GM23338 (cell line): ENCODE data around the gene NKAIN2. TPM values are rescaled to one million over a fixed set of nuclear protein-coding genes. Genes with fewer than 3 reads are reported as not detected.

Experiments used
- ATAC-seq: fragments of 200-7000 bp; cut with Tn5 transposase; 3 replicates; pipeline ENCODE4 v1.9.1; 2020
- DNase-seq: peaks from one replicate; pipeline ENCODE4 v3.0.0-alpha.2; 2015; ENCODE audit warnings: low spot score
- H2AFZ ChIP-seq: fragments of 200-600 bp; sonication (generic); 2 replicates; pipeline ENCODE4 v1.8.0; 2016; ENCODE audit warnings: antibody characterized with exemption, mild to moderate bottlenecking, moderate library complexity
- H3F3A ChIP-seq: fragments of 200-600 bp; sonication (generic); replicated peaks from 2 replicates; pipeline ENCODE4 v1.8.0; 2017; ENCODE audit warnings: antibody characterized with exemption, mixed run types, low read depth
- H3K27ac ChIP-seq: fragments of 200-600 bp; sonication (generic); 2 replicates; pipeline ENCODE4 v1.6.1; 2016; ENCODE audit warnings: low read depth
- H3K27me3 ChIP-seq: fragments of 200-600 bp; sonication (generic); 2 replicates; pipeline ENCODE4 v1.8.0; 2016; ENCODE audit warnings: mild to moderate bottlenecking, mixed run types, moderate library complexity; ENCODE audit not compliant: insufficient read depth
- H3K36me3 ChIP-seq: fragments of 200-600 bp; sonication (generic); 2 replicates; pipeline ENCODE4 v1.8.0; 2016; ENCODE audit warnings: mild to moderate bottlenecking; ENCODE audit not compliant: insufficient read depth
- H3K4me1 ChIP-seq: fragments of 200-600 bp; sonication (generic); 2 replicates; pipeline ENCODE4 v1.8.0; 2016; ENCODE audit warnings: mild to moderate bottlenecking, moderate library complexity; ENCODE audit not compliant: insufficient read depth
- H3K4me2 ChIP-seq: fragments of 200-600 bp; sonication (generic); 2 replicates; pipeline ENCODE4 v1.7.1; 2017; ENCODE audit warnings: mixed run types
- H3K4me3 ChIP-seq: fragments of 200-600 bp; sonication (generic); 2 replicates; pipeline ENCODE4 v1.6.1; 2016; ENCODE audit warnings: mixed run types
- H3K79me2 ChIP-seq: fragments of 200-600 bp; sonication (generic); replicated peaks from 2 replicates; pipeline ENCODE4 v1.8.0; 2017; ENCODE audit warnings: mild to moderate bottlenecking; ENCODE audit not compliant: insufficient read depth
- H3K9me2 ChIP-seq: fragments of 200-600 bp; sonication (generic); 2 replicates; pipeline ENCODE4 v1.8.0; 2017; ENCODE audit not compliant: insufficient read depth
- H4K20me1 ChIP-seq: fragments of 200-600 bp; sonication (generic); replicated peaks from 2 replicates; pipeline ENCODE4 v1.8.0; 2017; ENCODE audit warnings: mild to moderate bottlenecking; ENCODE audit not compliant: insufficient read depth
- H3K27ac Mint-ChIP-seq: 2 replicates; pipeline ENCODE4 v1.8.0; 2020; ENCODE audit warnings: inconsistent platforms, mild to moderate bottlenecking, moderate library complexity, mixed read lengths
- H3K27me3 Mint-ChIP-seq: 3 replicates; pipeline ENCODE4 v1.8.0; 2022; ENCODE audit warnings: low read depth, mild to moderate bottlenecking, moderate library complexity, mixed read lengths, inconsistent platforms; ENCODE audit not compliant: insufficient read depth, poor library complexity
- H3K36me3 Mint-ChIP-seq: 3 replicates; pipeline ENCODE4 v1.8.0; 2021; ENCODE audit warnings: low read depth, mild to moderate bottlenecking, inconsistent platforms, moderate library complexity, mixed read lengths
- H3K4me1 Mint-ChIP-seq: 3 replicates; pipeline ENCODE4 v1.8.0; 2020; ENCODE audit warnings: mild to moderate bottlenecking, inconsistent platforms, mixed read lengths
- H3K4me3 Mint-ChIP-seq: 3 replicates; pipeline ENCODE4 v1.8.0; 2021; ENCODE audit warnings: moderate library complexity, mild to moderate bottlenecking, inconsistent platforms, mixed read lengths
- H3K9me3 Mint-ChIP-seq: 3 replicates; pipeline ENCODE4 v1.8.0; 2020; ENCODE audit warnings: moderate library complexity, mild to moderate bottlenecking, inconsistent platforms, mixed read lengths
- CREB1 ChIP-seq: fragments of 250-450 bp; sonication (Bioruptor Pico); IDR thresholded peaks from 2 replicates; pipeline ENCODE4 v1.5.0; 2020; ENCODE audit warnings: low read depth, mild to moderate bottlenecking, moderate library complexity
- CTCF ChIP-seq, 2 experiments: fragments of 200-600 bp in 1 of 2; sonication (generic) in 1 of 2; conservative IDR thresholded peaks; 2 replicates each; pipeline versions ENCODE4 v1.5.1 to v1.6.1; 2016 to 2017; ENCODE audit warnings: antibody characterized with exemption in 2 of 2, low read depth in 2 of 2, mild to moderate bottlenecking in 2 of 2, moderate library complexity in 1 of 2
- EZH2 ChIP-seq: fragments of 200-600 bp; sonication (generic); IDR thresholded peaks from one replicate; pipeline ENCODE4 v1.8.0; 2017; ENCODE audit warnings: antibody characterized with exemption, mild to moderate bottlenecking, low read depth; ENCODE audit not compliant: unreplicated experiment
- EZH2phosphoT487 ChIP-seq: fragments of 200-600 bp; sonication (generic); IDR thresholded peaks from one replicate; pipeline ENCODE4 v1.8.1; 2018; ENCODE audit warnings: antibody characterized with exemption; ENCODE audit not compliant: unreplicated experiment
- NANOG ChIP-seq: IDR thresholded peaks from 2 replicates; pipeline ENCODE4 v1.6.1; 2016; ENCODE audit warnings: antibody characterized with exemption, borderline replicate concordance
- POLR2AphosphoS5 ChIP-seq: IDR thresholded peaks from 2 replicates; pipeline ENCODE4 v1.6.1; 2016; ENCODE audit warnings: antibody characterized with exemption, low read depth
- REST ChIP-seq: IDR thresholded peaks from one replicate; pipeline ENCODE4 v1.6.1; 2018; ENCODE audit warnings: antibody characterized with exemption; ENCODE audit not compliant: unreplicated experiment
- STAT1 ChIP-seq: IDR thresholded peaks from one replicate; pipeline ENCODE4 v1.6.1; 2016; ENCODE audit warnings: antibody characterized with exemption; ENCODE audit not compliant: unreplicated experiment
- ZNF114 ChIP-seq: fragments of 250-450 bp; sonication (Bioruptor Pico); IDR thresholded peaks from 2 replicates; pipeline ENCODE4 v1.5.0; 2020; ENCODE audit warnings: mild to moderate bottlenecking, moderate library complexity
- ZNF331 ChIP-seq: fragments of 250-450 bp; sonication (Bioruptor Pico); IDR thresholded peaks from 2 replicates; pipeline ENCODE4 v1.5.0; 2020; ENCODE audit warnings: low read depth, mild to moderate bottlenecking, moderate library complexity
- ZNF462 ChIP-seq: fragments of 250-450 bp; sonication (Bioruptor Pico); IDR thresholded peaks from 2 replicates; pipeline ENCODE4 v1.5.0; 2020; ENCODE audit warnings: mild to moderate bottlenecking, moderate library complexity
- polyA plus RNA-seq: library from polyadenylated mRNA; unstranded; fragments of >200 nt; fragmentation: Nextera tagmentation; extraction: Ambion mirVana; gene quantifications from 2 replicates; pipeline ENCODE4 v1.2.1, GENCODE V29; 2016
- total RNA-seq: library from RNA; depleted of rRNA; stranded (reverse); fragments of >200 nt; shearing (Covaris generic); gene quantifications from 2 replicates; pipeline ENCODE4 v1.2.3, GENCODE V29; 2014
- TF ChIP-seq, protein P1 (sequence below): IDR thresholded peaks from 2 replicates; pipeline ENCODE4 v1.6.1; 2016; ENCODE audit warnings: antibody characterized with exemption

Gene NKAIN2
- total and polyA plus RNA-seq, 2 experiments from 2014 or later = 0.39 to 1.1 TPM

GRCh38 chr6:124203812-124204167 is 400.1 kb downstream of the NKAIN2 start:
- no peak overlapping the region for H3K4me3 Mint-ChIP-seq
- no peaks in the 10 kb centered on the region for H3K9me2 ChIP-seq
- H3K9me3 Mint-ChIP-seq = no peaks in the 10 kb centered on the region
- H3K27me3 Mint-ChIP-seq = no peaks in the 10 kb centered on the region
- TF ChIP-seq, protein P1, sequence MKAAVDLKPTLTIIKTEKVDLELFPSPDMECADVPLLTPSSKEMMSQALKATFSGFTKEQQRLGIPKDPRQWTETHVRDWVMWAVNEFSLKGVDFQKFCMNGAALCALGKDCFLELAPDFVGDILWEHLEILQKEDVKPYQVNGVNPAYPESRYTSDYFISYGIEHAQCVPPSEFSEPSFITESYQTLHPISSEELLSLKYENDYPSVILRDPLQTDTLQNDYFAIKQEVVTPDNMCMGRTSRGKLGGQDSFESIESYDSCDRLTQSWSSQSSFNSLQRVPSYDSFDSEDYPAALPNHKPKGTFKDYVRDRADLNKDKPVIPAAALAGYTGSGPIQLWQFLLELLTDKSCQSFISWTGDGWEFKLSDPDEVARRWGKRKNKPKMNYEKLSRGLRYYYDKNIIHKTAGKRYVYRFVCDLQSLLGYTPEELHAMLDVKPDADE = no peak
- TF ChIP-seq EZH2phosphoT487 (no peak), POLR2AphosphoS5 (no peak), STAT1 (no peak), CREB1 (CRISPR knock-in tag) (no peak), ZNF331 (no peak), ZNF462 (CRISPR knock-in tag) (no peak), ZNF114 (CRISPR knock-in tag) (no peak), REST (no peak), NANOG (no peak), EZH2 (no peak), CTCF (conservative IDR thresholded peaks at IDR 0.05; ENCODE audit: low read depth in 2 of 2) (no peak)
- H3K4me2 ChIP-seq = no peak overlapping the region
- no peak overlapping the region for H3K27ac Mint-ChIP-seq
- no peaks in the 10 kb centered on the region for H3K79me2 ChIP-seq
- H3K4me3 ChIP-seq = no peak overlapping the region
- H2AFZ ChIP-seq = no peak overlapping the region
- no peaks in the 10 kb centered on the region for H3K27me3 ChIP-seq
- no peak overlapping the region for H3K27ac ChIP-seq
- DNase-seq (no peak), ATAC-seq (no peak)
- H3F3A ChIP-seq = no peaks in the 10 kb centered on the region
- no peaks in the 10 kb centered on the region for H4K20me1 ChIP-seq
- no peaks in the 10 kb centered on the region; the same call in 2 of the 3 replicates for H3K4me1 Mint-ChIP-seq
- H3K36me3 ChIP-seq = no peaks in the 10 kb centered on the region
- H3K4me1 ChIP-seq = no peaks in the 10 kb centered on the region
- H3K36me3 Mint-ChIP-seq = no peaks in the 10 kb centered on the region
